GM20431 (cell line): Measurements from ENCODE around the gene FOXA1.
"Not testable (repeated sequence)": the region's sequence is repeated elsewhere in the genome, so short reads cannot be mapped to it uniquely, and the experiment has no call there.

Source experiments
- in situ Hi-C: fragments of 300-500 bp; cut with MseI, MboI; formaldehyde crosslinking; loops from one replicate; pipeline ENCODE4 v1.15.0; 2020; ENCODE audit warnings: low sequenced_read_pairs; ENCODE audit not compliant: unreplicated experiment

The FOXA1 gene

GRCh38 chr14:37566811-37567371 is 28.2 kb downstream of the FOXA1 start:
- in situ Hi-C loops = no loop called here

DNA sequence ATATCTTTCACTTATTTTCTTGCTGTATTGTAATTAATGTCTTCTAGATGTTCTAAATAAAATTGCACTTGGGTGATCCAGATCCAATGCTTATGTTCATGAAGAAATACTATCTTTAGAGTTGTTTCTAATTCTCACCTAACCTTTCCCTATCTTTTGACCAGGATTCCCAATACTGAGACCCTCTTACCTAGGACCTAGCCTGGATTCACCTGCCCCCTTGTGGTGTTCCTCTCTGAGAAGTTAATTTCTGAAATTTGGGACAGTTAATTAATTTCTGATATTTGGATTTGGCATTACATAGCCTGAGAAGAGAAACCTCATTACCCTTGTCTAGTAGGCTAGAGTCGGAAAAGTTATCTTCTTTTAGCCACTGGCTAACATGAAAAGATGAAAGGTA is 29.5 kb downstream of the FOXA1 start:
- in situ Hi-C loops = no loop called here

DNA sequence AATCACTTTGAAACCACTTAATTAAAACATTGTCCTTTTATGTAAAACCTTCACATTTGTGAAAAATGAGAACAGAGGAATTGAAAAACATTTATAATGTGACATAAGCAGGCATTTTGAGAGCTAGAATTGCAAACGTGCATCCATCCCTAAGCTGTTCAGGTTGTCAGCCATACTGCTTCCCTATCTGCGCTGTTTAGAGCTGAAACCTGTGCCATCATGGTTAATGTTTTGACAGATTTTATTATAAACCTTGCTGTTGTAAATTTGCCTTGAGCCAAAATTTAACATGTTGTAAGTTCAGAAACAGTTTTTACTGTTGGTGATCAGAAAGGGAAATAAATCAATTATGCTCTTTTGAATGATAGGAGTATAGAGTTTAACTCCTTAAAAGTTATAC is 31.9 kb downstream of the FOXA1 start:
- in situ Hi-C loops = no loop called here

GRCh38 chr14:37559386-37559785 is 35.7 kb downstream of the FOXA1 start:
- in situ Hi-C loops = no loop called here

DNA sequence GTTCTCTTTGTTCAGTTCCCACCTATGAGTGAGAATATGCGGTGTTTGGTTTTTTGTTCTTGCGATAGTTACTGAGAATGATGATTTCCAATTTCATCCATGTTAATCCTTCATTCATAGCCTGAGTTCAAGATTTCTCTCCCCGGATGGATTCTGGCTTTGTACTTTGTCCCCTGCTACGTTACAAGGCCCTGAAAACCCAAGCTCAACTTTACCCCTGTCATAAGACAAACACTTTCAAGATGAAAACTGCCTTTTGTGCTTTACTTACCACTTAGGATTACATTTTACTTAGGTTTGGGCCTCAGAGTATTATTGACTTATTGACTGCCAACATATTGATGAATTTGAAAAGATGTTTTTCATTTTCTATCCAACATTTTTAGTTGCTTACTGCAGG is 36.3 kb downstream of the FOXA1 start:
- in situ Hi-C loops = no loop called here

- in situ Hi-C loops = not testable (repeated sequence)
Measured at GRCh38 chr14:37555596-37555995, 39.5 kb downstream of the FOXA1 start.

- in situ Hi-C loops = no loop called here
Measured at GRCh38 chr14:37553935-37554550, 41.0 kb downstream of the FOXA1 start.

DNA sequence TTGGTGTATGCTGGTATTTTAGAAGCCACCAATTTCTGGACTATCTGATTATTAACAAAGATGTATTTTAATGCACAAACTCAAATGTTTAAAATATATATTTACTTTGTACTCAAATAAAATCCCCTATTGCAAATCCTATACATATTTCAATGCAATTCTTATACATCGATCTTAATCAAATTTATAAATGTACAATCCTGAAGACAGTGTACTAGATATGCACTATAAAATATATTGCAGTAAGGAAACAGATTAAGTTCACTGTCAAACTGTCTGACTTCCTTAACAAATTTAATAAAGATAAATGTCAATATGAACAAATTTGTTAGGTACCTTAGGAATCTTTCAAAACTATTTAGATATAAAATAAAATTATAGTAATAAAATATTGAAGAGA is 43.9 kb downstream of the FOXA1 start:
- in situ Hi-C loops = no loop called here

DNA sequence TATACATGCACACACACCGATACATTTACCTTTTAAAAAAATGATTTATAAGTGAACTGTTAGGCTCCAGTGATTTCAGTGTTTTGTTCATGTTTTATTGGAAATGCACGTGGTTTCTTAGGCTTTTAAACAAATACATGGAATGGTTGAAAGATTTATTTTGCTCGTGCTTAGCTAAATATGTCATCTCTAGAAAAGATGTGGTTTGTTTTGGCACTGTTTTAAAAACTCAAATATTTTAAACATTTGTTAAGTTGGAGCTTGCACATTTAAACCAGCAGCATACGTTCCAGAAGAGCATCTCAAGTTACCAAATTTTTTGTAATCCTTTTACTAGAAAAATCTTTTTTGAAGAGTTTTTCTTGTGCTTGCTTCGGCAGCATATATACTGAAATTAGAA is 44.5 kb downstream of the FOXA1 start:
- in situ Hi-C loops = no loop called here

GRCh38 chr14:37546621-37547447 is 48.2 kb downstream of the FOXA1 start:
- in situ Hi-C loops = no loop called here

GRCh38 chr14:37545174-37545573 is 49.9 kb downstream of the FOXA1 start:
- in situ Hi-C loops = no loop called here

DNA sequence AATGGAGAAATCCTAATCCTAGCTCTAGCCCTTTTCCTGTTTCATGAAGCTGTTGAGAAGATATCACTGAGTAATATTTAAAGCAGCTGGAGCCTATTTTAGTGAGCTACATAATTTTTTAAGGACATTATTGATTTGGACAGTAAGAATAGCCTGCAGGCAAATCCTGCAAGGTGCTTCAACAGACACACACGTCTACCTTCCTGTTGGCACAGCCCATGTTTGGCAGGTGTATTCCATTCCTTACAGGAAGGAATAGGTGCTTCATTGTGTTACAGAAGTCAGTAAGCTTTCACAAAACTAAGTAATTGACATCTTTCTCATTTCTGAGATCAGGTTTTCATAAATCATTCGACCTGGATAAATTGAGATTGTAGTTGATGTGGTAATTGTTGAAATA is 50.6 kb downstream of the FOXA1 start:
- in situ Hi-C loops = no loop called here

- in situ Hi-C loops = no loop called here
Measured at GRCh38 chr14:37539992-37540391, 55.1 kb downstream of the FOXA1 start.
